ENCODE results near the gene RGL3. TPM values are rescaled to one million over a fixed set of nuclear protein-coding genes. Genes with fewer than 3 reads are reported as not detected.
"Not testable (repeated sequence)": the region's sequence is repeated elsewhere in the genome, so short reads cannot be mapped to it uniquely, and the experiment has no call there.

Gene RGL3
- total RNA-seq, 1 experiment from 2014 or later, result 65.9 TPM

DNA sequence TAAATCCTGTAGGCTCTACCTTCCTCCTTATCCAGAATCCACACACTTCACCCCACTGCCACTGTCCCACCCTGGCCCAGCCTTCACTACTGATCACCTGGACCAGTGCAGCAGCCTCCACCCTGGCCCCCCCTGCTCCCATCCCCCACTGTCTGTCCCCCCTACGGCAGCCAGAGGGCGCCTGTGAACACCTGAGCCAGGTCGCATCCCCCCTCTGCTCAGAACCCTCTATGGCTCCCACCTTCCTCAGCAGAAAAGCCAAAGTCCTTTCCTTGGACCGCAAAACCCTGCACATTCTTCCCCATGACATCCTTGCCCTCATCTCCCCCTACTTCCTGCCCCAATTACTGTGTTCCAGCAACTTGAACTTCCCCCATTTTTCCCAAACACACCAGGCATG lies 41.1 kb upstream of the RGL3 start:
- Histone ChIP-seq H4K20me1 (ENCODE audit: control insufficient read depth, insufficient read depth, insufficient read length) (no peaks in the 10 kb centered on the region), H2AK5ac (ENCODE audit: insufficient read length, low read length) (no peak overlapping the region), H3K23me2 (ENCODE audit: insufficient read length, low read depth, low read length, poor library complexity, severe bottlenecking) (no peaks in the 10 kb centered on the region), H2BK12ac (ENCODE audit: insufficient read length, low read depth, low read length) (no peak overlapping the region), H3T11ph (ENCODE audit: low read length) (no peak overlapping the region), H3K27ac (ENCODE audit: insufficient read length, low read depth, low read length) (no peak overlapping the region), H3K4me1 (ENCODE audit: insufficient read depth, low read length) (peaks cover 5% of the 10 kb centered on the region; the same call in 1 of the 2 replicates), H3K27me3 (ENCODE audit: insufficient read depth, low read length) (no peaks in the 10 kb centered on the region), H3K18ac (ENCODE audit: insufficient read length, low read depth, low read length) (no peak overlapping the region), H3K9ac (ENCODE audit: extremely low read depth, insufficient read length, low read length) (no peak overlapping the region), H3K4me2 (ENCODE audit: insufficient read depth, insufficient read length, low read length) (no peak overlapping the region), H2BK5ac (ENCODE audit: insufficient read length, low read length) (no peak overlapping the region), H3K9me3 (ENCODE audit: control insufficient read depth, low read depth, low read length) (no peaks in the 10 kb centered on the region), H3K4ac (ENCODE audit: low read depth, low read length) (no peak overlapping the region), H3K23ac (ENCODE audit: insufficient read length, low read depth, low read length) (no peak overlapping the region), H4K8ac (replicated peaks; ENCODE audit: insufficient read length, low read depth, low read length) (no peak overlapping the region), H4K91ac (ENCODE audit: insufficient read length, low read depth, low read length) (no peak overlapping the region), H3K79me1 (ENCODE audit: insufficient read depth, low read depth, low read length, poor library complexity, severe bottlenecking) (no peaks in the 10 kb centered on the region), H2BK120ac (ENCODE audit: low read depth, low read length, poor library complexity, severe bottlenecking) (no peak overlapping the region), H2AFZ (ENCODE audit: low read length) (no peak overlapping the region), H2BK20ac (ENCODE audit: low read depth, low read length, poor library complexity, severe bottlenecking) (no peak overlapping the region), H2BK15ac (ENCODE audit: low read depth, low read length) (no peak overlapping the region), H3K14ac (ENCODE audit: insufficient read depth, low read length) (no peak overlapping the region), H3K56ac (ENCODE audit: insufficient read length, low read depth, low read length) (no peak overlapping the region), H3K79me2 (ENCODE audit: insufficient read depth, low read length) (no peaks in the 10 kb centered on the region), H4K5ac (ENCODE audit: insufficient read length, low read depth, low read length) (no peak overlapping the region)
- no peak for DNase-seq
- Mint-ChIP-seq H3K9me3 (no peaks in the 10 kb centered on the region; a peak in 1 of 5 replicates), H3K36me3 (ENCODE audit: insufficient read depth in 1 of 3, low read depth in 3 of 3) (no peaks in the 10 kb centered on the region), H3K4me3 (no peak overlapping the region), H3K27me3 (ENCODE audit: low read depth) (peaks cover 4% of the 10 kb centered on the region; the same call in 1 of the 2 replicates), H3K27ac (no peak overlapping the region; a peak in 1 of 7 replicates), H3K4me1 (peaks cover 5 to 15% of the 10 kb centered on the region in 2 experiments; a peak in 3 of 4 replicates)
- TF ChIP-seq, protein P1, sequence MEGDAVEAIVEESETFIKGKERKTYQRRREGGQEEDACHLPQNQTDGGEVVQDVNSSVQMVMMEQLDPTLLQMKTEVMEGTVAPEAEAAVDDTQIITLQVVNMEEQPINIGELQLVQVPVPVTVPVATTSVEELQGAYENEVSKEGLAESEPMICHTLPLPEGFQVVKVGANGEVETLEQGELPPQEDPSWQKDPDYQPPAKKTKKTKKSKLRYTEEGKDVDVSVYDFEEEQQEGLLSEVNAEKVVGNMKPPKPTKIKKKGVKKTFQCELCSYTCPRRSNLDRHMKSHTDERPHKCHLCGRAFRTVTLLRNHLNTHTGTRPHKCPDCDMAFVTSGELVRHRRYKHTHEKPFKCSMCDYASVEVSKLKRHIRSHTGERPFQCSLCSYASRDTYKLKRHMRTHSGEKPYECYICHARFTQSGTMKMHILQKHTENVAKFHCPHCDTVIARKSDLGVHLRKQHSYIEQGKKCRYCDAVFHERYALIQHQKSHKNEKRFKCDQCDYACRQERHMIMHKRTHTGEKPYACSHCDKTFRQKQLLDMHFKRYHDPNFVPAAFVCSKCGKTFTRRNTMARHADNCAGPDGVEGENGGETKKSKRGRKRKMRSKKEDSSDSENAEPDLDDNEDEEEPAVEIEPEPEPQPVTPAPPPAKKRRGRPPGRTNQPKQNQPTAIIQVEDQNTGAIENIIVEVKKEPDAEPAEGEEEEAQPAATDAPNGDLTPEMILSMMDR (conservative IDR thresholded peaks at IDR 0.05), result peak; percentile 53
- no CpG with 5 or more reads among the region's 4 CpGs for WGBS (ENCODE audit: extremely low coverage, insufficient read length, low lambda C conversion rate)

DNA sequence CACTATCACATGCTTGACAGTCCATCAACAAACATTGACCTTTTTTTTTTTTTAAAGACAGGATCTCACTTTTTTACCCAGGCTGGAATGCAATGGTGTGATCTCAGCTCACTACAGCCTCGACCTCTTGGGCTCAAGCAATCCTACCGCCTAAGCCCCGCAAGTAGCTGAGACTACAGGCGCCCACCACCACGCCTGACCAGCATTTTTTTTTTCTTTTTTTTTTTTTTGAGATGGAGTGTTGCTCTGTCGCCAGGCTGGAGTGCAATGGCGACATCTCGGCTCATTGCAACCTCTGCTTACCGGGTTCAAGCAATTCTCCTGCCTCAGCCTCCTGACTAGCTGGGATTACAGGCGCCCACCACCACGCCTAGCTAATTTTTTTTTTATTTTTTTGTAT lies 39.8 kb upstream of the RGL3 start:
- not testable (repeated sequence) for H3K4ac ChIP-seq (ENCODE audit: low read depth, low read length); H3K4me2 ChIP-seq (ENCODE audit: insufficient read depth, insufficient read length, low read length); H2BK120ac ChIP-seq (ENCODE audit: low read depth, low read length, poor library complexity, severe bottlenecking); H3K23me2 ChIP-seq (ENCODE audit: insufficient read length, low read depth, low read length, poor library complexity, severe bottlenecking); H3K27me3 Mint-ChIP-seq (ENCODE audit: low read depth); H3K9me3 ChIP-seq (ENCODE audit: control insufficient read depth, low read depth, low read length); H4K5ac ChIP-seq (ENCODE audit: insufficient read length, low read depth, low read length); H3K4me3 Mint-ChIP-seq; H2BK5ac ChIP-seq (ENCODE audit: insufficient read length, low read length); H3K79me2 ChIP-seq (ENCODE audit: insufficient read depth, low read length); H2AK5ac ChIP-seq (ENCODE audit: insufficient read length, low read length); H2BK12ac ChIP-seq (ENCODE audit: insufficient read length, low read depth, low read length); DNase-seq; H2BK15ac ChIP-seq (ENCODE audit: low read depth, low read length); H3K56ac ChIP-seq (ENCODE audit: insufficient read length, low read depth, low read length); H3K4me1 ChIP-seq (ENCODE audit: insufficient read depth, low read length); H4K91ac ChIP-seq (ENCODE audit: insufficient read length, low read depth, low read length); H3K27ac Mint-ChIP-seq; H3K79me1 ChIP-seq (ENCODE audit: insufficient read depth, low read depth, low read length, poor library complexity, severe bottlenecking); H3K27me3 ChIP-seq (ENCODE audit: insufficient read depth, low read length); H4K20me1 ChIP-seq (ENCODE audit: control insufficient read depth, insufficient read depth, insufficient read length); H3K36me3 Mint-ChIP-seq (ENCODE audit: insufficient read depth in 1 of 3, low read depth in 3 of 3); H3K23ac ChIP-seq (ENCODE audit: insufficient read length, low read depth, low read length); H3K9me3 Mint-ChIP-seq; H4K8ac ChIP-seq (replicated peaks; ENCODE audit: insufficient read length, low read depth, low read length); H3K18ac ChIP-seq (ENCODE audit: insufficient read length, low read depth, low read length); H3K9ac ChIP-seq (ENCODE audit: extremely low read depth, insufficient read length, low read length); H3K27ac ChIP-seq (ENCODE audit: insufficient read length, low read depth, low read length); H2BK20ac ChIP-seq (ENCODE audit: low read depth, low read length, poor library complexity, severe bottlenecking); H2AFZ ChIP-seq (ENCODE audit: low read length); H3T11ph ChIP-seq (ENCODE audit: low read length); H3K14ac ChIP-seq (ENCODE audit: insufficient read depth, low read length)
- no CpG with 5 or more reads among the region's 11 CpGs for WGBS (ENCODE audit: extremely low coverage, insufficient read length, low lambda C conversion rate)
- peaks cover 5 to 19% of the 10 kb centered on the region in 2 experiments; a peak in 3 of 4 replicates for H3K4me1 Mint-ChIP-seq

Data from H9 (cell line).